Measurements from ENCODE around the gene SETD7. TPM values are rescaled to one million over a fixed set of nuclear protein-coding genes. Genes with fewer than 3 reads are reported as not detected.
A peak's percentile ranks its signal among the peaks of the same experiment; 100 is the strongest.

SETD7 gene
- total RNA-seq, result 10 to 100 TPM; 23.4 to 50.7 (median 39.6) TPM

DNA sequence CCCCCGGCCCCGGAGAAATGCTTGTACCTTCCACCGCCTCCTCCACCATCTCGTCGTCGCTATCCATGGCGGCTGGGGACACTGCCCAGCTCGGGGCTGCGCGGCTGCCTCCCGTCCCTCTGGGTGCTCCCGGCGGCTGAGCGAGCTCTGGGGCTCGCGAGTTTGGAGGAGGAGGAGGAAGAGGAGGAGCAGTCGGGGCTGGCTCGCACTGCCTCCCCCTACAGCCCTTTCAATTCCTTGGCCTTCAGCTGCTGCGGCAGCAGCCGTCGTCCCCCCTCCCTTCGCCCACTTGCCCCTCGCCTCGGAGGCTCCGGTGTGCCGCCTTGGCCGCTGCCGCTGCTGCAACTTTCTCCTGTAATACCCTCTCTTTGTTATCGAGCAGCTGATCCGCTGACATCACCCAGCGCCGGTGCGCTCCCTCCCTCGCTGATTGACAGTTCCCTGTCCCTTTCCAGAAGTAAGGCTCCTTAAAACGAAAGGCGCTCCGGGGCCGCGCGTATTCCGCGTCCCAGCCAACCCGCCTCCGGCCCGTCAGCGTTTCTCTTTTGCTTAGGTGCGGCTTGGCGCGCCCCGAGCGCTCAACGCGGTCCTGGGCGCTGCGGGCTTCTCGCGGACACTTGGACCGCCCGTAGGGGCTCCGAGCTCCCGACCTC lies at the start of gene SETD7:
Gene SETD7, minus strand, starts transcription at position 149 of the 653 bp plus-strand sequence. Its CDS starts 82 bp downstream, at position 67.
- WGBS, 2 donors, result 0 to 1% methylated on average over 13 to 35 of the region's 61 CpGs
- peak; percentile 45 for DNase-seq
- H3K36me3 ChIP-seq, result no peaks in the 10 kb centered on the region
- intact Hi-C loops (cut with DNase I), result no loop called here
- peak within 1 kb of the TSS; percentile 63 to 97 (median 82) for H3K4me3 ChIP-seq
- no peaks in the 10 kb centered on the region for H3K9me3 ChIP-seq
- TF ChIP-seq CTCF (IDR thresholded peaks at IDR 0.05) (peak in 1 of 6 experiments; percentile 12), POLR2A (IDR thresholded peaks at IDR 0.05) (peak in 3 of 4 donors; percentile 47 to 88 (median 76))
- H3K4me1 ChIP-seq, result peaks cover 7 to 84% (median 36%) of the 10 kb centered on the region in 3 donors
- peak within 1 kb of the TSS; percentile 94 to 99 (median 96) for H3K27ac ChIP-seq
- peaks cover 0 to 15% (median 0%) of the 10 kb centered on the region in 4 donors for H3K27me3 ChIP-seq

DNA sequence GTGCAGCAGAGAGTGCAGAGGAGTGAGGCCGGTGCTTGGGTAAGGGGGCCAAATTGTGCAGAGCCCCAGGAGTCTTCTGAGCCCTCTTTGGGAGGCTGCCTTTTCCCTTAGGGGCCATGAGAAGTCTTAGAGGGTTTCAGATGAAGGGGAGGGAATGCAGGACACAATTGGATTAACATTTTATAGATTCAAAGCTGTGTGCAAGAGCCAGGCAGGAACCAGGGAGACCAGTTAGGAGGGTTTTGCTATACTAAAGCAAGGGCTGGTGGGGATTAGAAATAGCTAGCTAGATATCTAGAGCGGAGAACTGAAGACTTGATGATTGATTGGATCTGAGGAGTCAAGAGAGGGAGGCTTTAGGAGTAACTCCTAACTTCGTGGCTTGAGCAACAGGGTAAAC lies 49.5 kb upstream of the SETD7 start:
- no peaks in the 10 kb centered on the region for H3K36me3 ChIP-seq
- H3K4me3 ChIP-seq, result no peak overlapping the region
- TF ChIP-seq POLR2A (IDR thresholded peaks at IDR 0.05) (no peak), CTCF (IDR thresholded peaks at IDR 0.05) (no peak)
- no peaks in the 10 kb centered on the region for H3K9me3 ChIP-seq
- H3K27me3 ChIP-seq, result no peaks in the 10 kb centered on the region
- peak overlapping the region in 3 of 4 donors; percentile 81 to 89 (median 87) for H3K27ac ChIP-seq
- intact Hi-C loops (cut with DNase I), result no loop called here
- no peak for DNase-seq
- H3K4me1 ChIP-seq, result peaks cover 7 to 60% (median 34%) of the 10 kb centered on the region in 3 donors
- 61 to 76% methylated on average over 3 of the region's 3 CpGs for WGBS, 2 donors

GRCh38 chr4:139603576-139604410 lies 47.8 kb upstream of the SETD7 start:
- TF ChIP-seq POLR2A (IDR thresholded peaks at IDR 0.05) (no peak), CTCF (IDR thresholded peaks at IDR 0.05) (peak; percentile 26 to 78 (median 64))
- intact Hi-C loops (cut with DNase I), result loop anchor here (5.0 kb wide), 1 partner anchor 49 kb away; no protein-coding TSS in a partner anchor
- whole genome bisulfite sequencing, 2 donors, result 45 to 62% methylated on average over 3 of the region's 3 CpGs
- peak overlapping the region in 1 of 4 donors; percentile 89 for H3K27ac ChIP-seq
- H3K4me1 ChIP-seq, result peaks cover 3 to 42% (median 25%) of the 10 kb centered on the region in 3 donors
- DNase-seq, result no peak
- no peak overlapping the region for H3K4me3 ChIP-seq
- no peaks in the 10 kb centered on the region for H3K27me3 ChIP-seq
- H3K36me3 ChIP-seq, result no peaks in the 10 kb centered on the region
- H3K9me3 ChIP-seq, result no peaks in the 10 kb centered on the region

GRCh38 chr4:139602776-139603360 lies 46.8 kb upstream of the SETD7 start:
- 49 to 61% methylated on average over 6 of the region's 6 CpGs for WGBS, 2 donors
- Histone ChIP-seq H3K4me1 (peaks cover 3 to 33% (median 21%) of the 10 kb centered on the region in 3 donors), H3K4me3 (no peak overlapping the region), H3K9me3 (no peaks in the 10 kb centered on the region), H3K27me3 (no peaks in the 10 kb centered on the region), H3K36me3 (no peaks in the 10 kb centered on the region), H3K27ac (peak overlapping the region in 1 of 4 donors; percentile 27)
- TF ChIP-seq CTCF (IDR thresholded peaks at IDR 0.05) (no peak), POLR2A (IDR thresholded peaks at IDR 0.05) (no peak)
- intact Hi-C loops (cut with DNase I), result loop anchor here (5.0 kb wide), 1 partner anchor 49 kb away; no protein-coding TSS in a partner anchor
- DNase-seq, result no peak

Measured in esophagus squamous epithelium (tissue), 5 donors.